Psoas muscle (tissue), 8 donors: ENCODE results near the gene EVC2. TPM values are rescaled to one million over a fixed set of nuclear protein-coding genes. Genes with fewer than 3 reads are reported as not detected.
"Not testable (repeated sequence)": the region's sequence is repeated elsewhere in the genome, so short reads cannot be mapped to it uniquely, and the experiment has no call there.

ENCODE experiments used
- ATAC-seq, 4 donors: fragments of 200-7000 bp; cut with Tn5 transposase; one replicate each; pipeline ENCODE4 v1.9.1; 2020; ENCODE audit warnings: moderate library complexity in 3 of 4, mild to moderate bottlenecking in 2 of 4
- DNase-seq, 2 donors: peaks; one replicate each; pipeline ENCODE4 v3.0.0-alpha.2; 2020
- H3K27ac ChIP-seq: fragments of 200-600 bp; one replicate; pipeline ENCODE4 v1.8.0; 2022
- H3K27me3 ChIP-seq, 3 donors: fragments of 200-600 bp in 1 of 3; one replicate each; pipeline versions ENCODE4 v1.6.1 to v1.8.0; 2013 to 2022; ENCODE audit warnings: low read length in 2 of 3, mild to moderate bottlenecking in 2 of 3, moderate library complexity in 1 of 3; ENCODE audit not compliant: insufficient read depth in 3 of 3
- H3K36me3 ChIP-seq, 2 donors: fragments of 200-600 bp in 1 of 2; one replicate each; pipeline versions ENCODE4 v1.6.1 to v1.8.0; 2013 to 2022; ENCODE audit warnings: low read depth in 1 of 2, mild to moderate bottlenecking in 1 of 2, moderate library complexity in 1 of 2; ENCODE audit not compliant: insufficient read depth in 1 of 2
- H3K4me1 ChIP-seq: fragments of 200-600 bp; one replicate; pipeline ENCODE4 v1.8.0; 2022
- H3K4me3 ChIP-seq: fragments of 200-600 bp; one replicate; pipeline ENCODE4 v1.8.0; 2022; ENCODE audit warnings: mild to moderate bottlenecking
- H3K9me3 ChIP-seq: fragments of 200-600 bp; one replicate; pipeline ENCODE4 v1.8.0; 2022
- CTCF ChIP-seq: fragments of 200-600 bp; IDR thresholded peaks from one replicate; pipeline ENCODE4 v1.8.0; 2022; ENCODE audit warnings: antibody characterized with exemption
- WGBS, 3 donors: extraction: QIAGEN DNeasy Blood & Tissue Kit; methylation state at CpG; one replicate each; pipeline versions ENCODE4 v1.1.6 to v1.1.7; 2013; 5-methylcytosine and 5-hydroxymethylcytosine counted together
- intact Hi-C, 2 donors: fragments of 100-400 bp; cut with DNase I; formaldehyde crosslinking; loops; one replicate each; pipeline versions ENCODE4 v1.11.0 to v1.14.2; 2022
- polyA plus RNA-seq, 3 donors: library from polyadenylated mRNA; stranded (reverse); fragments of 200-250 nt; gene quantifications; one replicate each; pipeline ENCODE4 v1.2.3, GENCODE V29; 2013
- total RNA-seq, 4 donors: library from RNA; stranded (reverse); fragmentation: NEBNext Ultra II Directional in 2 of 4; extraction: Animal tissue kit (Norgen Biotek cat#: 25700) in 2 of 4; gene quantifications; one replicate each; pipeline versions ENCODE4 v1.2.1 to v1.2.4, GENCODE V29; 2021 to 2023
- donor health status: healthy with polysubstance abuse.
- donor health status: DM: no; HTN: no; CAD: no; lungs with moderate emphysema.
- donor health status: Bipolar disorder and iron deficiency.
- donor health status: healthy.
- donor health status: DM: yes; HTN: yes; CAD: no.
- donor health status: DM: no; HTN: no; CAD: no.
- donor health status: DM: no; HTN: no; CAD: no.
- donor health status: DM: yes; HTN: yes; CAD: no.

The EVC2 gene
- total and polyA plus RNA-seq, 7 donors = 0.24 to 1.0 (median 0.44) TPM

DNA sequence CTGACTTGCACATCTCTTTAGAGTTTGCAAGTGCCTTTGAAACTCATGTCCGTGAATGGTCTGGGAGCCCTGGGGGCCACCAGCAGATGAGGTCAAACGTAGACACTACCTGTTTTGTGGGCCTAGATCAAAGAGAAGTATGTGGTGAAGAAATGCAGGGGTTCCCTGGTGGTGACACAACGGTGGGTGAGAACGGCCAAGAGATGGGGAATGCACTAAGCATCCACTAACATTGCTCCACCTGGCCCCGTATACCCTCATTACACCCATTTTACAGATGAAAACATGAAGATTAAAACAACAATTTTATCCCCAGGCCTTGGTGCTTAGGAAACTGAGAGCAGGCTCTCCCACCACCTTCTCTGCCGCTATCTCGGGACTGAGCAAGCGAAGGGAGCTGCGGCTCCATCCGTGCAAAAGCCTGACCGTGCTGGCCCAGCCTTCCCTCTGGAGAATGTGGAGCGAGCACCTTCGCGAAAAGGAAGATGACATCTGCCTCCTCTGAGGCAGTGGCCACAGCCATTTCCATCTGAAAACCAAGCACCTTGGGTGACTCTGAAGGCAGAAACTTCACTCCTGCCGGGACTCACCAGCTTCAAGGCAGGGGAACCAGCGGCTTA, 91.9 kb downstream of the EVC2 start:
- no peak overlapping the region for H3K27ac ChIP-seq
- no peaks in the 10 kb centered on the region for H3K4me1 ChIP-seq
- intact Hi-C loops = no loop called here
- H3K36me3 ChIP-seq = peaks cover 0 to 3% of the 10 kb centered on the region in 2 donors
- H3K9me3 ChIP-seq = no peaks in the 10 kb centered on the region
- no peak for TF ChIP-seq CTCF
- ATAC-seq (no peak), DNase-seq (no peak)
- no peaks in the 10 kb centered on the region for H3K27me3 ChIP-seq
- 89 to 96% (median 90%) methylated on average over 16 of the region's 16 CpGs for WGBS, 3 donors
- H3K4me3 ChIP-seq = no peak overlapping the region

GRCh38 chr4:5615496-5616075, 92.8 kb downstream of the EVC2 start:
- peaks cover 0 to 3% of the 10 kb centered on the region in 2 donors for H3K36me3 ChIP-seq
- H3K27ac ChIP-seq = no peak overlapping the region
- H3K4me3 ChIP-seq = no peak overlapping the region
- intact Hi-C loops = no loop called here
- no peak for DNase-seq
- no peaks in the 10 kb centered on the region for H3K9me3 ChIP-seq
- no peak for ATAC-seq
- no peaks in the 10 kb centered on the region for H3K27me3 ChIP-seq
- 76 to 78% (median 76%) methylated on average over 10 of the region's 10 CpGs for WGBS, 3 donors
- H3K4me1 ChIP-seq = no peaks in the 10 kb centered on the region
- no peak for TF ChIP-seq CTCF

DNA sequence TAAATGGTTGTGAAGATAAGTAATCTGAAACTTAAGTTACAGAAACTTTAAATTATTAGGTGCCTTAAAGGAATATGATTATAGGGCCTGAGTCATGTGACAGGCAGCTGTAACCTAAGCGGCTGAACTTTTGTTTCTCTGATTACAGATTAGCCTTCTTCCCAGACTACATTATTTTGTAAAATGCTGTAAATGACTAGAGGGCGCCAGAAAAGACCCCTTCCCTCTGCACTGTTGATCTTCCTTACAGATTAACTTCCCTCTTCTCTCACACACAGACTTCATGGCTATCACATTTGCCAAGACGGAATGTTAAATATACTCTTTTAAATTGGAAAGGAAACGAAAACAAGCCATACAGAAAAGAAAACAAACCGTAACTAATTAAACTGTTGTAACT, 96.6 kb downstream of the EVC2 start:
- ATAC-seq (no peak), DNase-seq (no peak)
- Histone ChIP-seq H3K4me1 (no peaks in the 10 kb centered on the region), H3K4me3 (no peak overlapping the region), H3K27ac (no peak overlapping the region), H3K9me3 (no peaks in the 10 kb centered on the region), H3K36me3 (peaks cover 0 to 3% of the 10 kb centered on the region in 2 donors), H3K27me3 (no peaks in the 10 kb centered on the region)
- intact Hi-C loops = no loop called here
- no peak for TF ChIP-seq CTCF
- WGBS, 3 donors = 72 to 78% (median 76%) methylated on average over 5 of the region's 5 CpGs

GRCh38 chr4:5609306-5610007, 98.9 kb downstream of the EVC2 start:
- 88 to 91% (median 90%) methylated on average over 12 of the region's 12 CpGs for WGBS, 3 donors
- intact Hi-C loops = no loop called here

DNA sequence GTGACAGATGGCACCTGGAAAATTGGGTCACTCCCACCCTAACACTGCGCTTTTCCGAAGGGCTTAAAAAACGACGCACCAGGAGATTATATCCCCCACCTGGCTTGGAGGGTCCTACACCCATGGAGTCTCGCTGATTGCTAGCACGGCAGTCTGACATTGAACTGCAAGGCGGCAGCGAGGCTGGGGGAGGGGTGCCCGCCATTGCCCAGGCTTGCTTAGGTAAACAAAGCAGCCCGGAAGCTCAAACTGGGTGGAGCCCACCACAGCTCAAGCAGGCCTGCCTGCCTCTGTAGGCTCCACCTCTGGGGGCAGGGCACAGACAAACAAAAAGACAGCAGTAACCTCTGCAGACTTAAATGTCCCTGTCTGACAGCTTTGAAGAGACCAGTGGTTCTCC, 114.5 kb downstream of the EVC2 start:
- WGBS, 3 donors = 93 to 96% (median 93%) methylated on average over 10 of the region's 10 CpGs
- H3K36me3 ChIP-seq, H3K27ac ChIP-seq, intact Hi-C loops, H3K4me3 ChIP-seq, H3K27me3 ChIP-seq, H3K4me1 ChIP-seq, DNase-seq, H3K9me3 ChIP-seq, ATAC-seq: not testable (repeated sequence)

More at GRCh38 chr4:5609306-5610007, 98.9 kb downstream of the EVC2 start:
- no peak overlapping the region for H3K4me3 ChIP-seq
- H3K27me3 ChIP-seq = no peaks in the 10 kb centered on the region
- DNase-seq = no peak
- no peak overlapping the region for H3K27ac ChIP-seq
- TF ChIP-seq CTCF = no peak
- no peak for ATAC-seq
- H3K9me3 ChIP-seq = no peaks in the 10 kb centered on the region
- no peaks in the 10 kb centered on the region for H3K36me3 ChIP-seq
- no peaks in the 10 kb centered on the region for H3K4me1 ChIP-seq
